HepG2 (cell line): ENCODE results near the gene ACSS3. TPM values are rescaled to one million over a fixed set of nuclear protein-coding genes. Genes with fewer than 3 reads are reported as not detected.

Experiments
- ASH2L ChIP-seq: fragments of 300-600, 200-600 bp; sonication (generic); IDR thresholded peaks from 2 replicates; pipeline ENCODE4 v1.7.0; 2017; ENCODE audit warnings: low read depth, mild to moderate bottlenecking, moderate library complexity, mixed read lengths, low read length; ENCODE audit not compliant: insufficient read length
- ATF7 ChIP-seq, 2 experiments: fragments of 450-650 bp in 1 of 2; sonication (generic) in 1 of 2; formaldehyde crosslinking in 1 of 2; IDR thresholded peaks; 2 replicates each; pipeline versions ENCODE4 v1.4.0 to v1.6.1; 2016 to 2020; ENCODE audit warnings: antibody characterized with exemption in 1 of 2, mild to moderate bottlenecking in 1 of 2, missing genetic modification reagents in 1 of 2
- CEBPG ChIP-seq: IDR thresholded peaks from 2 replicates; pipeline ENCODE4 v1.6.1; 2016
- GATAD2A ChIP-seq: IDR thresholded peaks from 2 replicates; pipeline ENCODE4 v1.6.1; 2016
- HDAC2 ChIP-seq: sonication (generic); formaldehyde crosslinking; IDR thresholded peaks from 2 replicates; pipeline ENCODE4 v1.4.0; 2020; ENCODE audit warnings: missing genetic modification reagents
- HHEX ChIP-seq: IDR thresholded peaks from 2 replicates; pipeline ENCODE4 v1.6.1; 2016; ENCODE audit warnings: control low read depth
- HNF4G ChIP-seq, 2 experiments: sonication (generic) in 1 of 2; formaldehyde crosslinking in 1 of 2; IDR thresholded peaks; 2 replicates each; pipeline versions ENCODE4 v1.4.0 to v1.6.1; 2011 to 2020; ENCODE audit warnings: borderline replicate concordance in 2 of 2, low read depth in 2 of 2, mild to moderate bottlenecking in 2 of 2, low read length in 1 of 2, missing genetic modification reagents in 1 of 2, moderate library complexity in 1 of 2
- JUN ChIP-seq: sonication (generic); formaldehyde crosslinking; IDR thresholded peaks from 2 replicates; pipeline ENCODE4 v1.4.0; 2020; ENCODE audit warnings: mild to moderate bottlenecking, missing genetic modification reagents
- POGZ ChIP-seq: sonication (generic); formaldehyde crosslinking; IDR thresholded peaks from 2 replicates; pipeline ENCODE4 v1.4.0; 2020; ENCODE audit warnings: mild to moderate bottlenecking, missing genetic modification reagents
- SALL1 ChIP-seq: sonication (generic); formaldehyde crosslinking; IDR thresholded peaks from 2 replicates; pipeline ENCODE4 v1.8.0; 2022; ENCODE audit warnings: mild to moderate bottlenecking, missing genetic modification reagents
- SOX13 ChIP-seq, 3 experiments: fragments of 450-650 bp in 1 of 3; sonication (generic) in 1 of 3; formaldehyde crosslinking in 1 of 3; IDR thresholded peaks in 2 of 3; conservative IDR thresholded peaks in 1 of 3; 2 replicates each; pipeline versions ENCODE4 v1.5.0 to v1.6.1; 2016 to 2020; ENCODE audit warnings: antibody characterized with exemption in 1 of 3, mild to moderate bottlenecking in 1 of 3, missing compliant biosample characterization in 1 of 3, missing genetic modification reagents in 1 of 3, moderate library complexity in 1 of 3
- TBX2 ChIP-seq: sonication (generic); formaldehyde crosslinking; IDR thresholded peaks from 2 replicates; pipeline ENCODE4 v1.5.0; 2020; ENCODE audit warnings: missing genetic modification reagents, mild to moderate bottlenecking, borderline replicate concordance
- ZBTB3 ChIP-seq: sonication (generic); formaldehyde crosslinking; IDR thresholded peaks from 2 replicates; pipeline ENCODE4 v1.4.0; 2020; ENCODE audit warnings: low read depth, mild to moderate bottlenecking, moderate library complexity, missing genetic modification reagents, borderline replicate concordance
- ZFP1 ChIP-seq: IDR thresholded peaks from 2 replicates; pipeline ENCODE4 v1.6.1; 2016
- ZNF33A ChIP-seq: sonication (generic); formaldehyde crosslinking; IDR thresholded peaks from 2 replicates; pipeline ENCODE4 v1.5.1; 2020; ENCODE audit warnings: missing genetic modification reagents, mild to moderate bottlenecking, moderate library complexity, borderline replicate concordance
- ZNF816 ChIP-seq: sonication (generic); formaldehyde crosslinking; IDR thresholded peaks from 2 replicates; pipeline ENCODE4 v1.8.0; 2022; ENCODE audit warnings: missing genetic modification reagents, mild to moderate bottlenecking, borderline replicate concordance
- polyA plus RNA-seq, 8 experiments: library from polyadenylated mRNA; depleted of rRNA in 3 of 8; stranded (reverse) in 7 of 8; unstranded in 1 of 8; fragments of >200 nt; fragmentation: Illumina TruSeq in 4 of 8; extraction: Trizol in 4 of 8; gene quantifications; 2 replicates each; pipeline versions ENCODE4 v1.2.1 to v1.2.3, GENCODE V29; 2011 to 2016; ENCODE audit warnings: low read depth in 4 of 8, missing spikeins in 1 of 8, mixed read lengths in 1 of 8; ENCODE audit not compliant: insufficient read depth in 1 of 8
- total RNA-seq, 5 experiments: library from RNA; depleted of rRNA; stranded (reverse); fragments of >200 nt; fragmentation: Illumina TruSeq; extraction: Trizol; gene quantifications; 2 replicates each; pipeline ENCODE4 v1.2.3, GENCODE V29; 2016; ENCODE audit warnings: low read depth in 1 of 5
- TF ChIP-seq, protein P1 (sequence below): sonication (generic); formaldehyde crosslinking; IDR thresholded peaks from 2 replicates; pipeline ENCODE4 v1.4.0; 2020; ENCODE audit warnings: missing genetic modification reagents
- TF ChIP-seq, protein P2 (sequence below): fragments of 450-650 bp; IDR thresholded peaks from 2 replicates; pipeline ENCODE4 v1.6.1; 2017
- TF ChIP-seq, protein P3 (sequence below): IDR thresholded peaks from 2 replicates; pipeline ENCODE4 v1.6.1; 2018; ENCODE audit warnings: missing genetic modification reagents, mild to moderate bottlenecking, missing compliant biosample characterization
- TF ChIP-seq, protein P4 (sequence below): sonication (generic); formaldehyde crosslinking; conservative IDR thresholded peaks from 2 replicates; pipeline ENCODE4 v1.4.0; 2020; ENCODE audit warnings: missing genetic modification reagents

The ACSS3 gene
- total and polyA plus RNA-seq, 2 of the 13 experiments (the other 11 are each of a cell fraction or from before 2014, with no cell fraction given): 79.5 to 86.3 TPM

DNA sequence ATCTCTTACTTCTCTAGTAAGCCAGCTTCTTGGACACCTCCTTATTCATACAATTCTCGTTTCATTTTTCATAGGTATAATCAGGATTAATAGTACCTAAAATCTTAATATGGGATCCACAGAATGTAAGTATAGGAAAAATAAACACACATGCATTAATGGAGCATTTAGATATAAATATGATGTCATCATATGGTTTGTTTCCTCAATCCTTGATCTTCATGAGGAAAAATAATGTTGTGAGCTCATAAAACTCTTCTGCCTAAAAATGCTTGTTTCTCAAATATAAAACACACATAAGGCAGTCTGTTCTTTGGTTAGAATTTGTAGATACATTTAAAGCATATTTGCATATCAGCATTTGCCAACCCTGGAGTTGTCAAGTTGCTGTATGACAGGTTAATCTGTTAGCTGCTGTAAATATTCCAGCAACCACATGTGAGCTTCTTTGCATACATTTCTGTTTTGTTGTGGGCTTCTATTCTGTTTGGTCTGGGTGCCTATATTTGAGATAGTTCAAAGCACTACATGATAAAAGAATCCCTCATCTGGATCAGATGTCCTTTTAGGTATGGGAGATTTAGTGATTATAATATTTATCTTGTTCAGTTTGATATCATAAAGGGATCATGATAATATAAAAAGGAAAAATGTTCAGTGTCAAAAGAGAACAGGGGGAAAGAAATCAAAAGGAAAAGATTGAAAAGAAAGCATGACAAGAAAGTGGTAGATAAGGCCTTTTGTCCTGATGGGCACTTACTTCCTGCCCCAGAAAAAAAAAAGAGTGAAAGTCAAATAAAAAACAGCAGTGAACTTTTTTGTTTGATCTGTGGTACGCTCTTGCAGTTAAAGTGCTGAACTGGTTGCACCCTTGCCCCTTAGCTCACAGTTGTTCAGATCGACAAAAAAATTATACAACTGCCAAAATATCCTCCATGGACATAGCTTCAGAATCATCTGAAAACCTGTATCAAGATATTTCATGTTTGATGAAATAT lies 68.6 kb downstream of the ACSS3 start (continued):
- TF ChIP-seq, protein P1, sequence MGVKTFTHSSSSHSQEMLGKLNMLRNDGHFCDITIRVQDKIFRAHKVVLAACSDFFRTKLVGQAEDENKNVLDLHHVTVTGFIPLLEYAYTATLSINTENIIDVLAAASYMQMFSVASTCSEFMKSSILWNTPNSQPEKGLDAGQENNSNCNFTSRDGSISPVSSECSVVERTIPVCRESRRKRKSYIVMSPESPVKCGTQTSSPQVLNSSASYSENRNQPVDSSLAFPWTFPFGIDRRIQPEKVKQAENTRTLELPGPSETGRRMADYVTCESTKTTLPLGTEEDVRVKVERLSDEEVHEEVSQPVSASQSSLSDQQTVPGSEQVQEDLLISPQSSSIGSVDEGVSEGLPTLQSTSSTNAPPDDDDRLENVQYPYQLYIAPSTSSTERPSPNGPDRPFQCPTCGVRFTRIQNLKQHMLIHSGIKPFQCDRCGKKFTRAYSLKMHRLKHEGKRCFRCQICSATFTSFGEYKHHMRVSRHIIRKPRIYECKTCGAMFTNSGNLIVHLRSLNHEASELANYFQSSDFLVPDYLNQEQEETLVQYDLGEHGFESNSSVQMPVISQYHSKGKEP: no peak
- peak; percentile 63 for TF ChIP-seq HNF4G (IDR thresholded peaks at IDR 0.05; ENCODE audit: borderline replicate concordance, low read depth, low read length)
- no peak for TF ChIP-seq HNF4G (CRISPR knock-in tag; IDR thresholded peaks at IDR 0.05; ENCODE audit: borderline replicate concordance, low read depth)
- TF ChIP-seq, protein P2, sequence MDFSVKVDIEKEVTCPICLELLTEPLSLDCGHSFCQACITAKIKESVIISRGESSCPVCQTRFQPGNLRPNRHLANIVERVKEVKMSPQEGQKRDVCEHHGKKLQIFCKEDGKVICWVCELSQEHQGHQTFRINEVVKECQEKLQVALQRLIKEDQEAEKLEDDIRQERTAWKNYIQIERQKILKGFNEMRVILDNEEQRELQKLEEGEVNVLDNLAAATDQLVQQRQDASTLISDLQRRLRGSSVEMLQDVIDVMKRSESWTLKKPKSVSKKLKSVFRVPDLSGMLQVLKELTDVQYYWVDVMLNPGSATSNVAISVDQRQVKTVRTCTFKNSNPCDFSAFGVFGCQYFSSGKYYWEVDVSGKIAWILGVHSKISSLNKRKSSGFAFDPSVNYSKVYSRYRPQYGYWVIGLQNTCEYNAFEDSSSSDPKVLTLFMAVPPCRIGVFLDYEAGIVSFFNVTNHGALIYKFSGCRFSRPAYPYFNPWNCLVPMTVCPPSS: no peak
- peak; percentile 95 for TF ChIP-seq ATF7 (IDR thresholded peaks at IDR 0.05)
- TF ChIP-seq ATF7 (CRISPR knock-in tag; IDR thresholded peaks at IDR 0.05): no peak
- TF ChIP-seq SALL1 (CRISPR knock-in tag): peak; percentile 51; the same call in 1 of the 2 replicates
- TF ChIP-seq, protein P3, sequence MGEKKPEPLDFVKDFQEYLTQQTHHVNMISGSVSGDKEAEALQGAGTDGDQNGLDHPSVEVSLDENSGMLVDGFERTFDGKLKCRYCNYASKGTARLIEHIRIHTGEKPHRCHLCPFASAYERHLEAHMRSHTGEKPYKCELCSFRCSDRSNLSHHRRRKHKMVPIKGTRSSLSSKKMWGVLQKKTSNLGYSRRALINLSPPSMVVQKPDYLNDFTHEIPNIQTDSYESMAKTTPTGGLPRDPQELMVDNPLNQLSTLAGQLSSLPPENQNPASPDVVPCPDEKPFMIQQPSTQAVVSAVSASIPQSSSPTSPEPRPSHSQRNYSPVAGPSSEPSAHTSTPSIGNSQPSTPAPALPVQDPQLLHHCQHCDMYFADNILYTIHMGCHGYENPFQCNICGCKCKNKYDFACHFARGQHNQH (CRISPR knock-in tag): peak; percentile 36; the same call in 1 of the 2 replicates
- TF ChIP-seq POGZ (CRISPR knock-in tag): 0 out of 2 replicates have a peak, but pooled peaks have one; percentile 63
- TF ChIP-seq ZNF816 (CRISPR knock-in tag): peak; percentile 32; the same call in 1 of the 2 replicates
- 0 out of 2 replicates have a peak, but pooled peaks have one; percentile 21 for TF ChIP-seq JUN (CRISPR knock-in tag)
- peak; percentile 82 for TF ChIP-seq SOX13 (IDR thresholded peaks at IDR 0.05)
- peak in 1 of 2 experiments; percentile 93; a peak in 2 of 4 replicates for TF ChIP-seq SOX13 (CRISPR knock-in tag; conservative IDR thresholded peaks at IDR 0.05 in 1 of 2, IDR thresholded peaks at IDR 0.05 in 1 of 2)
- 0 out of 2 replicates have a peak, but pooled peaks have one; percentile 18 for TF ChIP-seq HDAC2
- TF ChIP-seq, protein P4, sequence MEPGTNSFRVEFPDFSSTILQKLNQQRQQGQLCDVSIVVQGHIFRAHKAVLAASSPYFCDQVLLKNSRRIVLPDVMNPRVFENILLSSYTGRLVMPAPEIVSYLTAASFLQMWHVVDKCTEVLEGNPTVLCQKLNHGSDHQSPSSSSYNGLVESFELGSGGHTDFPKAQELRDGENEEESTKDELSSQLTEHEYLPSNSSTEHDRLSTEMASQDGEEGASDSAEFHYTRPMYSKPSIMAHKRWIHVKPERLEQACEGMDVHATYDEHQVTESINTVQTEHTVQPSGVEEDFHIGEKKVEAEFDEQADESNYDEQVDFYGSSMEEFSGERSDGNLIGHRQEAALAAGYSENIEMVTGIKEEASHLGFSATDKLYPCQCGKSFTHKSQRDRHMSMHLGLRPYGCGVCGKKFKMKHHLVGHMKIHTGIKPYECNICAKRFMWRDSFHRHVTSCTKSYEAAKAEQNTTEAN: peak; percentile 96
- TF ChIP-seq ZBTB3: 0 out of 2 replicates have a peak, but pooled peaks have one; percentile 42
- 0 out of 2 replicates have a peak, but pooled peaks have one; percentile 10 for TF ChIP-seq CEBPG (CRISPR knock-in tag)
- peak; percentile 69 for TF ChIP-seq ASH2L
- 0 out of 2 replicates have a peak, but pooled peaks have one; percentile 15 for TF ChIP-seq ZFP1 (CRISPR knock-in tag)
- peak; percentile 80 for TF ChIP-seq GATAD2A (CRISPR knock-in tag)
- TF ChIP-seq ZNF33A (CRISPR knock-in tag): peak; percentile 32; the same call in 1 of the 2 replicates
- peak; percentile 46; the same call in 1 of the 2 replicates for TF ChIP-seq HHEX (CRISPR knock-in tag)
- peak; percentile 76 for TF ChIP-seq TBX2 (CRISPR knock-in tag)
